GM15510 (cell line): Measurements from ENCODE around the gene CDR2L.

Experiments
- POLR2A ChIP-seq: IDR thresholded peaks from 3 replicates; pipeline ENCODE4 v1.6.1; 2011; ENCODE audit warnings: borderline replicate concordance; ENCODE audit not compliant: insufficient read length; ENCODE audit errors: extremely low read depth

CDR2L gene

GRCh38 chr17:75033346-75034235 is 46.2 kb downstream of the CDR2L start:
- no peak for TF ChIP-seq POLR2A

GRCh38 chr17:75034236-75034908 is 46.9 kb downstream of the CDR2L start:
- no peak for TF ChIP-seq POLR2A

- no peak for TF ChIP-seq POLR2A
Observed at GRCh38 chr17:75036643-75037268, 49.3 kb downstream of the CDR2L start.

- TF ChIP-seq POLR2A = no peak
Observed at GRCh38 chr17:75039238-75039637, 51.8 kb downstream of the CDR2L start.

- no peak for TF ChIP-seq POLR2A
Observed at GRCh38 chr17:75041656-75042280, 54.3 kb downstream of the CDR2L start.

GRCh38 chr17:75044716-75045115 is 57.3 kb downstream of the CDR2L start:
- no peak for TF ChIP-seq POLR2A

GRCh38 chr17:75046407-75047289 is 59.2 kb downstream of the CDR2L start, which contains the start of the genes ATP5PD and KCTD2:
Gene ATP5PD (minus strand): TSS chr17:75046969. CDS start chr17:75042650, 4,319 bp downstream.
Gene KCTD2 (plus strand): TSS chr17:75047225. CDS start chr17:75047251, 26 bp downstream.
- peak; percentile 91 for TF ChIP-seq POLR2A

GRCh38 chr17:75047398-75048098 is 60.1 kb downstream of the CDR2L start:
- TF ChIP-seq POLR2A = no peak

GRCh38 chr17:75048249-75048878 is 60.9 kb downstream of the CDR2L start:
- no peak for TF ChIP-seq POLR2A

- no peak for TF ChIP-seq POLR2A
Observed at GRCh38 chr17:75049057-75049456, 61.6 kb downstream of the CDR2L start.

GRCh38 chr17:75049706-75050105 is 62.3 kb downstream of the CDR2L start:
- no peak for TF ChIP-seq POLR2A

- no peak for TF ChIP-seq POLR2A
Observed at GRCh38 chr17:75051941-75052340, 64.5 kb downstream of the CDR2L start.
